Measurements from ENCODE around the gene ST14. TPM values are rescaled to one million over a fixed set of nuclear protein-coding genes. Genes with fewer than 3 reads are reported as not detected.

The ST14 gene
- total RNA-seq, 1 experiment from 2014 or later, result 33.9 TPM

DNA sequence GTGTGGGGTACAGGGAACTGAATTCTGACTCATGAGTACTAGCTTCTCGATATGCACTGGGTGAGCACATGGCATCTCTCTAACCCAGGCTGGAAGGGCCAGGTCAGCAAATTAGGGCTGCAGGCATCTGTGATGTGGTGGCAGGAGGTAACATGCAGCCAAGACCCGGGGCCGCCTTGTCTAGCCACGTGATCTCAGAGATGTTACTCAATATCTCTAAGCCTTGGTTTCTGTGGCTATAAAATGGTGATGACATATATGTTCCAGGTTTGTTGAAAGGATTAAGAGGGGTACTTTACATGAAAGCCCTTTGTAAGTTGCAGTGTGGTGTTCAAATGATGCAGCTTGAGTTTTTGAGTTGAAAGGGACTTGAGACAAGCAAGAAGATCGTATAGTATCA, 3.2 kb downstream of the ST14 start:
- H3K36me3 Mint-ChIP-seq, result no peaks in the 10 kb centered on the region
- ChIA-PET CTCF (no interaction called here), POLR2A (no interaction called here)
- no peak for ATAC-seq
- TF ChIP-seq, protein P1, sequence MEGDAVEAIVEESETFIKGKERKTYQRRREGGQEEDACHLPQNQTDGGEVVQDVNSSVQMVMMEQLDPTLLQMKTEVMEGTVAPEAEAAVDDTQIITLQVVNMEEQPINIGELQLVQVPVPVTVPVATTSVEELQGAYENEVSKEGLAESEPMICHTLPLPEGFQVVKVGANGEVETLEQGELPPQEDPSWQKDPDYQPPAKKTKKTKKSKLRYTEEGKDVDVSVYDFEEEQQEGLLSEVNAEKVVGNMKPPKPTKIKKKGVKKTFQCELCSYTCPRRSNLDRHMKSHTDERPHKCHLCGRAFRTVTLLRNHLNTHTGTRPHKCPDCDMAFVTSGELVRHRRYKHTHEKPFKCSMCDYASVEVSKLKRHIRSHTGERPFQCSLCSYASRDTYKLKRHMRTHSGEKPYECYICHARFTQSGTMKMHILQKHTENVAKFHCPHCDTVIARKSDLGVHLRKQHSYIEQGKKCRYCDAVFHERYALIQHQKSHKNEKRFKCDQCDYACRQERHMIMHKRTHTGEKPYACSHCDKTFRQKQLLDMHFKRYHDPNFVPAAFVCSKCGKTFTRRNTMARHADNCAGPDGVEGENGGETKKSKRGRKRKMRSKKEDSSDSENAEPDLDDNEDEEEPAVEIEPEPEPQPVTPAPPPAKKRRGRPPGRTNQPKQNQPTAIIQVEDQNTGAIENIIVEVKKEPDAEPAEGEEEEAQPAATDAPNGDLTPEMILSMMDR (IDR thresholded peaks at IDR 0.05), result no peak
- TF ChIP-seq CREM (CRISPR knock-in tag; IDR thresholded peaks at IDR 0.05), result no peak
- no peak for TF ChIP-seq ZNF138 (CRISPR knock-in tag; conservative IDR thresholded peaks at IDR 0.05)
- no peak for TF ChIP-seq ETV6 (CRISPR knock-in tag; IDR thresholded peaks at IDR 0.05)
- TF ChIP-seq, protein P2, sequence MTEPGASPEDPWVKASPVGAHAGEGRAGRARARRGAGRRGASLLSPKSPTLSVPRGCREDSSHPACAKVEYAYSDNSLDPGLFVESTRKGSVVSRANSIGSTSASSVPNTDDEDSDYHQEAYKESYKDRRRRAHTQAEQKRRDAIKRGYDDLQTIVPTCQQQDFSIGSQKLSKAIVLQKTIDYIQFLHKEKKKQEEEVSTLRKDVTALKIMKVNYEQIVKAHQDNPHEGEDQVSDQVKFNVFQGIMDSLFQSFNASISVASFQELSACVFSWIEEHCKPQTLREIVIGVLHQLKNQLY (CRISPR knock-in tag; IDR thresholded peaks at IDR 0.05), result no peak
- no peak for TF ChIP-seq CBFB (CRISPR knock-in tag; IDR thresholded peaks at IDR 0.05; ENCODE audit: low read depth)
- TF ChIP-seq, protein P3, sequence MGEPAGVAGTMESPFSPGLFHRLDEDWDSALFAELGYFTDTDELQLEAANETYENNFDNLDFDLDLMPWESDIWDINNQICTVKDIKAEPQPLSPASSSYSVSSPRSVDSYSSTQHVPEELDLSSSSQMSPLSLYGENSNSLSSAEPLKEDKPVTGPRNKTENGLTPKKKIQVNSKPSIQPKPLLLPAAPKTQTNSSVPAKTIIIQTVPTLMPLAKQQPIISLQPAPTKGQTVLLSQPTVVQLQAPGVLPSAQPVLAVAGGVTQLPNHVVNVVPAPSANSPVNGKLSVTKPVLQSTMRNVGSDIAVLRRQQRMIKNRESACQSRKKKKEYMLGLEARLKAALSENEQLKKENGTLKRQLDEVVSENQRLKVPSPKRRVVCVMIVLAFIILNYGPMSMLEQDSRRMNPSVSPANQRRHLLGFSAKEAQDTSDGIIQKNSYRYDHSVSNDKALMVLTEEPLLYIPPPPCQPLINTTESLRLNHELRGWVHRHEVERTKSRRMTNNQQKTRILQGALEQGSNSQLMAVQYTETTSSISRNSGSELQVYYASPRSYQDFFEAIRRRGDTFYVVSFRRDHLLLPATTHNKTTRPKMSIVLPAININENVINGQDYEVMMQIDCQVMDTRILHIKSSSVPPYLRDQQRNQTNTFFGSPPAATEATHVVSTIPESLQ (CRISPR knock-in tag; IDR thresholded peaks at IDR 0.05), result no peak
- TF ChIP-seq MYBL2 (CRISPR knock-in tag; IDR thresholded peaks at IDR 0.05), result no peak
- TF ChIP-seq KAT7 (CRISPR knock-in tag; IDR thresholded peaks at IDR 0.05; ENCODE audit: borderline replicate concordance), result no peak
- TF ChIP-seq, protein P4, sequence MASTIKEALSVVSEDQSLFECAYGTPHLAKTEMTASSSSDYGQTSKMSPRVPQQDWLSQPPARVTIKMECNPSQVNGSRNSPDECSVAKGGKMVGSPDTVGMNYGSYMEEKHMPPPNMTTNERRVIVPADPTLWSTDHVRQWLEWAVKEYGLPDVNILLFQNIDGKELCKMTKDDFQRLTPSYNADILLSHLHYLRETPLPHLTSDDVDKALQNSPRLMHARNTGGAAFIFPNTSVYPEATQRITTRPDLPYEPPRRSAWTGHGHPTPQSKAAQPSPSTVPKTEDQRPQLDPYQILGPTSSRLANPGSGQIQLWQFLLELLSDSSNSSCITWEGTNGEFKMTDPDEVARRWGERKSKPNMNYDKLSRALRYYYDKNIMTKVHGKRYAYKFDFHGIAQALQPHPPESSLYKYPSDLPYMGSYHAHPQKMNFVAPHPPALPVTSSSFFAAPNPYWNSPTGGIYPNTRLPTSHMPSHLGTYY (CRISPR knock-in tag; IDR thresholded peaks at IDR 0.05), result no peak
- no peak for DNase-seq (ENCODE audit: low spot score)
- H3K4me3 Mint-ChIP-seq, result no peak overlapping the region
- no peak overlapping the region for H3K27ac Mint-ChIP-seq
- H3K4me1 Mint-ChIP-seq, result peaks cover 35% of the 10 kb centered on the region
- peaks cover 62% of the 10 kb centered on the region for H3K27me3 Mint-ChIP-seq (ENCODE audit: low read depth)
- no peaks in the 10 kb centered on the region for H3K9me3 Mint-ChIP-seq

DNA sequence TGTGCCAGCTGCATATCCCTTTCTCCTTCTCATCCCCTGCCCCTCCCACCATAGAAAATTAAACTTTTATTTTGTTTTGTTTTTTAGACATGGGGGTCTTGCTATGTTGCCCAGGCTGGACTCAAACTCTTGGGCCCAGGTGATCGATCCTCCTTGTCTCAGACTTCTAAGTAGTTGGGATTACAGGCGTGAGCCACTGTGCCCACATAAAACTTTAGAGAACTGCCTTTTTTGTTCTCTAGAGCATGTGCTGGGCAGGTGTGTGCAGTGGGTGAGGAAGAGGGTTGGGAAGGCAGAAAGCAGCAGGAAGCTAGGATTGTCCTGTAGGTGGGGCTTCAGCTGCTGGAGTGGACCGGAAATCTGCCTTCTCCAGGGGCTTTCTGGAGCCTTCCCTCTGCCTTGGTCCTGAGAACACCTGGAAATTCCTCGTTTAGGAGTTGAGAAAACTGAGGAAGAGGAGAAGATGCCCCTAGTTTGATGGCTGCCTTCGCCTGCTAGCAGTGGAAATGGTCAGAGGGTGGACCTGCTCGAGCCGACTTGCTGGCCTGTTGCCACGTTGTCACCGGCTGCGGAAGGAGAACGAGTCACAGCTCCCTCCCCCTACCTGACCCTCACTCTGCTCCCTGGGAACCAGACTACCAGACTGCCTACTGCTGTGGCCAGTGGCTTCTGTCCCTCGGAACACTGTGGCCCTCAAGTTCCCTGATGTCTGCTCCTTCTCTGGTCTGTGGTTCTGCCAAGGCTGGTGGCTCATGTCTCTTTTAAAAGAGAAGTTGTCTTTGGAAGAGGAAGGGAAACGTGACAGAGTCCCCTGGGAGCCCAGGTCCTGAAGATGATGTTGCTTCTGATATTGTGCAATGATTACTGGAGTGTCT, 4.0 kb downstream of the ST14 start:
- DNase-seq (ENCODE audit: low spot score) (no peak), ATAC-seq (no peak)
- Mint-ChIP-seq H3K4me3 (no peak overlapping the region), H3K27ac (no peak overlapping the region), H3K27me3 (ENCODE audit: low read depth) (peaks cover 62% of the 10 kb centered on the region), H3K36me3 (no peaks in the 10 kb centered on the region), H3K9me3 (no peaks in the 10 kb centered on the region), H3K4me1 (peaks cover 33% of the 10 kb centered on the region)
- ChIA-PET CTCF (interaction anchor here (0.7 to 1.2 kb wide), 4 partner anchors 12 to 49 kb away, joined by 3 to 5 read pairs (median 3); no protein-coding TSS in a partner anchor), POLR2A (interaction anchor here (0.5 kb wide), 1 partner anchor 177 kb away, joined by 4 read pairs; no protein-coding TSS in a partner anchor)
- TF ChIP-seq ZNF121 (CRISPR knock-in tag; IDR thresholded peaks at IDR 0.05) (peak; percentile 49; the same call in 1 of the 2 replicates), GABPB1 (CRISPR knock-in tag; IDR thresholded peaks at IDR 0.05) (0 out of 2 replicates have a peak, but pooled peaks have one; percentile 12), GTF2I (CRISPR knock-in tag; conservative IDR thresholded peaks at IDR 0.05) (no peak)
- TF ChIP-seq, protein P5, sequence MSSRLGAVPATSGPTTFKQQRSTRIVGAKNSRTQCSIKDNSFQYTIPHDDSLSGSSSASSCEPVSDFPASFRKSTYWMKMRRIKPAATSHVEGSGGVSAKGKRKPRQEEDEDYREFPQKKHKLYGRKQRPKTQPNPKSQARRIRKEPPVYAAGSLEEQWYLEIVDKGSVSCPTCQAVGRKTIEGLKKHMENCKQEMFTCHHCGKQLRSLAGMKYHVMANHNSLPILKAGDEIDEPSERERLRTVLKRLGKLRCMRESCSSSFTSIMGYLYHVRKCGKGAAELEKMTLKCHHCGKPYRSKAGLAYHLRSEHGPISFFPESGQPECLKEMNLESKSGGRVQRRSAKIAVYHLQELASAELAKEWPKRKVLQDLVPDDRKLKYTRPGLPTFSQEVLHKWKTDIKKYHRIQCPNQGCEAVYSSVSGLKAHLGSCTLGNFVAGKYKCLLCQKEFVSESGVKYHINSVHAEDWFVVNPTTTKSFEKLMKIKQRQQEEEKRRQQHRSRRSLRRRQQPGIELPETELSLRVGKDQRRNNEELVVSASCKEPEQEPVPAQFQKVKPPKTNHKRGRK (CRISPR knock-in tag; IDR thresholded peaks at IDR 0.05; ENCODE audit: borderline replicate concordance), result no peak
